ENCODE data around the gene VMO1.

Gene VMO1

GRCh38 chr17:4822835-4823234 lies 36.7 kb upstream of the VMO1 start:
- no peak overlapping the region for H3K4me3 ChIP-seq (ENCODE audit: low read depth, low read length)
- no peak for TF ChIP-seq CTCF (IDR thresholded peaks at IDR 0.05; ENCODE audit: low read depth, low read length)

- TF ChIP-seq CTCF (IDR thresholded peaks at IDR 0.05; ENCODE audit: low read depth, low read length), result no peak
Measured at GRCh38 chr17:4818276-4818675, 32.1 kb upstream of the VMO1 start.

GRCh38 chr17:4816826-4817225 lies 30.7 kb upstream of the VMO1 start:
- TF ChIP-seq CTCF (IDR thresholded peaks at IDR 0.05; ENCODE audit: low read depth, low read length), result no peak
- H3K4me3 ChIP-seq (ENCODE audit: low read depth, low read length), result no peak overlapping the region

More at GRCh38 chr17:4818276-4818675, 32.1 kb upstream of the VMO1 start:
- H3K4me3 ChIP-seq (ENCODE audit: low read depth, low read length), result no peak overlapping the region

GRCh38 chr17:4815043-4815675 lies 29.0 kb upstream of the VMO1 start:
- peak; percentile 32; the same call in 1 of the 2 replicates for TF ChIP-seq CTCF (IDR thresholded peaks at IDR 0.05; ENCODE audit: low read depth, low read length)
- no peak overlapping the region for H3K4me3 ChIP-seq (ENCODE audit: low read depth, low read length)

GRCh38 chr17:4812690-4813089 lies 26.5 kb upstream of the VMO1 start:
- no peak overlapping the region for H3K4me3 ChIP-seq (ENCODE audit: low read depth, low read length)
- TF ChIP-seq CTCF (IDR thresholded peaks at IDR 0.05; ENCODE audit: low read depth, low read length), result no peak

GRCh38 chr17:4811471-4811870 lies 25.3 kb upstream of the VMO1 start:
- TF ChIP-seq CTCF (IDR thresholded peaks at IDR 0.05; ENCODE audit: low read depth, low read length), result no peak
- H3K4me3 ChIP-seq (ENCODE audit: low read depth, low read length), result no peak overlapping the region

- no peak for TF ChIP-seq CTCF (IDR thresholded peaks at IDR 0.05; ENCODE audit: low read depth, low read length)
- no peak overlapping the region for H3K4me3 ChIP-seq (ENCODE audit: low read depth, low read length)
Measured at GRCh38 chr17:4810696-4811290, 24.6 kb upstream of the VMO1 start.

Data from WI38 (cell line).